HepG2 (cell line): ENCODE measurements around the gene NPPB. TPM values are rescaled to one million over a fixed set of nuclear protein-coding genes. Genes with fewer than 3 reads are reported as not detected.

ENCODE experiments used
- STAG1 ChIP-seq: sonication (generic); formaldehyde crosslinking; IDR thresholded peaks from 2 replicates; pipeline ENCODE4 v1.4.0; 2020; ENCODE audit warnings: missing genetic modification reagents
- SUZ12 ChIP-seq: fragments of 150-350 bp; IDR thresholded peaks from 2 replicates; pipeline ENCODE4 v1.6.1; 2014; ENCODE audit warnings: low read depth, low read length
- ZNF501 ChIP-seq: sonication (generic); formaldehyde crosslinking; IDR thresholded peaks from 2 replicates; pipeline ENCODE4 v1.5.1; 2020; ENCODE audit warnings: mild to moderate bottlenecking, moderate library complexity, missing genetic modification reagents
- ZNF891 ChIP-seq: sonication (generic); formaldehyde crosslinking; IDR thresholded peaks from 2 replicates; pipeline ENCODE4 v1.5.0; 2020; ENCODE audit warnings: mild to moderate bottlenecking, missing genetic modification reagents
- polyA plus RNA-seq, 8 experiments: library from polyadenylated mRNA; depleted of rRNA in 3 of 8; stranded (reverse) in 7 of 8; unstranded in 1 of 8; fragments of >200 nt; fragmentation: Illumina TruSeq in 4 of 8; extraction: Trizol in 4 of 8; gene quantifications; 2 replicates each; pipeline versions ENCODE4 v1.2.1 to v1.2.3, GENCODE V29; 2011 to 2016; ENCODE audit warnings: low read depth in 4 of 8, missing spikeins in 1 of 8, mixed read lengths in 1 of 8; ENCODE audit not compliant: insufficient read depth in 1 of 8
- total RNA-seq, 5 experiments: library from RNA; depleted of rRNA; stranded (reverse); fragments of >200 nt; fragmentation: Illumina TruSeq; extraction: Trizol; gene quantifications; 2 replicates each; pipeline ENCODE4 v1.2.3, GENCODE V29; 2016; ENCODE audit warnings: low read depth in 1 of 5
- TF ChIP-seq, protein P1 (sequence below), 2 experiments: fragments of 450-650 bp in 1 of 2; sonication (generic) in 1 of 2; formaldehyde crosslinking in 1 of 2; IDR thresholded peaks; 2 replicates each; pipeline versions ENCODE4 v1.6.1 to v1.8.0; 2016 to 2022; ENCODE audit warnings: antibody characterized with exemption in 1 of 2, mild to moderate bottlenecking in 1 of 2, missing genetic modification reagents in 1 of 2
- TF ChIP-seq, protein P2 (sequence below): IDR thresholded peaks from 2 replicates; pipeline ENCODE4 v1.6.1; 2016; ENCODE audit warnings: missing compliant biosample characterization, missing genetic modification reagents, borderline replicate concordance

The NPPB gene
- total and polyA plus RNA-seq, 2 of the 13 experiments (the other 11 are each of a cell fraction or from before 2014, with no cell fraction given): 1.9 TPM; not detected in 1

DNA sequence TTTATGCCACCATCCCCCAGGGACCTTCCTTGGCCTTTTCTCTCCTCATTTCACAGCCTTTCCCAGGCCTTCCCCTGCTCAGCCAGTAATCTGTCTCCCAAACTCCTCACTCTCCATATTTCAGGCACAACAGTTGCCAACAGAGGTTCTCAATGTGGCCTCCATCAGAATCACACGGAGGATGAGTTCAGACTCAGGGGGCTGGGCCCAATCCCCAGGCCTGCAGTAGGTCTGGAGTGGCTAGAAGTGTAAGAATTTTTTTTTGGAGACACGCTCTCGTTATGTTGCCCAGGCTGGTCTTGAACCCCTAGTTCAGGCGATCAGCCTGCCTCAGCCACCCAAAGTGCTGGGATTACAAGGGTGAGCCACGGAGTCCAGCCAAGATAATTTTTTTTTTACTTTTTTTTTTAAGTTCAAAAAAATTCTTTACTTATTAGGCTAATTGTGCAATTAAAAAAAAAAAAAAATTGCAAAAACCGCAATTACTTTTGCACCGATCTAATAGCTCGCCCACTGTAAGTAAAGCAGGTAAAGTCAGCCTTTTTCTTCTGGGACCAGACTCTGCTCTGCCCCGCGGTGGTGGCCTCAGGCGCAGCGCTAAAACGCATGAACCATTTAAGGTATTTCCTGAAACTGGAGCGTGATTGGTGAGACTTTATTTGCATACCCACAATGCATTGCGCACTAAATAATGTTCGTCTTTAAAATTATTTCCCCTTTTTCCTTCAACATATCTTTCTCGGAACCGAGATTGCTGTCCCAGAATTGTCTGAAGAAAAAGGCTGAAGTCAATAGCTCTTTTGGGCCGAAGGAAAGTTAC lies 48.7 kb upstream of the NPPB start (continued):
- TF ChIP-seq, protein P1, sequence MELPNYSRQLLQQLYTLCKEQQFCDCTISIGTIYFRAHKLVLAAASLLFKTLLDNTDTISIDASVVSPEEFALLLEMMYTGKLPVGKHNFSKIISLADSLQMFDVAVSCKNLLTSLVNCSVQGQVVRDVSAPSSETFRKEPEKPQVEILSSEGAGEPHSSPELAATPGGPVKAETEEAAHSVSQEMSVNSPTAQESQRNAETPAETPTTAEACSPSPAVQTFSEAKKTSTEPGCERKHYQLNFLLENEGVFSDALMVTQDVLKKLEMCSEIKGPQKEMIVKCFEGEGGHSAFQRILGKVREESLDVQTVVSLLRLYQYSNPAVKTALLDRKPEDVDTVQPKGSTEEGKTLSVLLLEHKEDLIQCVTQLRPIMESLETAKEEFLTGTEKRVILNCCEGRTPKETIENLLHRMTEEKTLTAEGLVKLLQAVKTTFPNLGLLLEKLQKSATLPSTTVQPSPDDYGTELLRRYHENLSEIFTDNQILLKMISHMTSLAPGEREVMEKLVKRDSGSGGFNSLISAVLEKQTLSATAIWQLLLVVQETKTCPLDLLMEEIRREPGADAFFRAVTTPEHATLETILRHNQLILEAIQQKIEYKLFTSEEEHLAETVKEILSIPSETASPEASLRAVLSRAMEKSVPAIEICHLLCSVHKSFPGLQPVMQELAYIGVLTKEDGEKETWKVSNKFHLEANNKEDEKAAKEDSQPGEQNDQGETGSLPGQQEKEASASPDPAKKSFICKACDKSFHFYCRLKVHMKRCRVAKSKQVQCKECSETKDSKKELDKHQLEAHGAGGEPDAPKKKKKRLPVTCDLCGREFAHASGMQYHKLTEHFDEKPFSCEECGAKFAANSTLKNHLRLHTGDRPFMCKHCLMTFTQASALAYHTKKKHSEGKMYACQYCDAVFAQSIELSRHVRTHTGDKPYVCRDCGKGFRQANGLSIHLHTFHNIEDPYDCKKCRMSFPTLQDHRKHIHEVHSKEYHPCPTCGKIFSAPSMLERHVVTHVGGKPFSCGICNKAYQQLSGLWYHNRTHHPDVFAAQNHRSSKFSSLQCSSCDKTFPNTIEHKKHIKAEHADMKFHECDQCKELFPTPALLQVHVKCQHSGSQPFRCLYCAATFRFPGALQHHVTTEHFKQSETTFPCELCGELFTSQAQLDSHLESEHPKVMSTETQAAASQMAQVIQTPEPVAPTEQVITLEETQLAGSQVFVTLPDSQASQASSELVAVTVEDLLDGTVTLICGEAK (IDR thresholded peaks at IDR 0.05): peak; percentile 94
- TF ChIP-seq, protein P1 (CRISPR knock-in tag; IDR thresholded peaks at IDR 0.05): no peak
- TF ChIP-seq ZNF891: no peak
- peak; percentile 68 for TF ChIP-seq STAG1 (CRISPR knock-in tag)
- TF ChIP-seq, protein P2, sequence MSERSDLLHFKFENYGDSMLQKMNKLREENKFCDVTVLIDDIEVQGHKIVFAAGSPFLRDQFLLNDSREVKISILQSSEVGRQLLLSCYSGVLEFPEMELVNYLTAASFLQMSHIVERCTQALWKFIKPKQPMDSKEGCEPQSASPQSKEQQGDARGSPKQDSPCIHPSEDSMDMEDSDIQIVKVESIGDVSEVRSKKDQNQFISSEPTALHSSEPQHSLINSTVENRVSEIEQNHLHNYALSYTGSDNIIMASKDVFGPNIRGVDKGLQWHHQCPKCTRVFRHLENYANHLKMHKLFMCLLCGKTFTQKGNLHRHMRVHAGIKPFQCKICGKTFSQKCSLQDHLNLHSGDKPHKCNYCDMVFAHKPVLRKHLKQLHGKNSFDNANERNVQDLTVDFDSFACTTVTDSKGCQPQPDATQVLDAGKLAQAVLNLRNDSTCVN (CRISPR knock-in tag): peak; percentile 37; the same call in 1 of the 2 replicates
- peak; percentile 86 for TF ChIP-seq SUZ12
- peak; percentile 46; the same call in 1 of the 2 replicates for TF ChIP-seq ZNF501 (CRISPR knock-in tag)
